Motor neuron (in vitro differentiated cells): ENCODE data around the gene PRKCA. TPM values are rescaled to one million over a fixed set of nuclear protein-coding genes. Genes with fewer than 3 reads are reported as not detected.
A peak's percentile ranks its signal among the peaks of the same experiment; 100 is the strongest.

ENCODE experiments used
- ATAC-seq, 8 experiments: fragments of 200-7000 bp; cut with Tn5 transposase; replicated peaks in 6 of 8; 2 replicates each; pipeline ENCODE4 v1.8.0; 2021; ENCODE audit warnings: mild to moderate bottlenecking in 8 of 8, moderate library complexity in 8 of 8
- H3K27ac ChIP-seq, 2 donors: fragments of 250-450 bp; sonication (Bioruptor Pico); 2 replicates each; pipeline ENCODE4 v1.9.0; 2021; ENCODE audit warnings: antibody characterized with exemption in 2 of 2, mild to moderate bottlenecking in 2 of 2, moderate library complexity in 1 of 2
- H3K4me1 ChIP-seq, 2 donors: fragments of 250-450 bp; sonication (Bioruptor Pico); replicated peaks in 1 of 2; 2 replicates each; pipeline ENCODE4 v1.6.1; 2021; ENCODE audit warnings: antibody characterized with exemption in 2 of 2, mild to moderate bottlenecking in 2 of 2, moderate library complexity in 1 of 2
- H3K4me3 ChIP-seq, 5 donors: fragments of 250-450 bp; sonication (Bioruptor Pico); 2 replicates each; pipeline ENCODE4 v1.9.0; 2021; ENCODE audit warnings: antibody characterized with exemption in 5 of 5, mild to moderate bottlenecking in 5 of 5, moderate library complexity in 4 of 5
- WGBS, 10 experiments: fragments of 450-650 bp; shearing (Covaris generic); methylation state at CpG; one replicate each; pipeline ENCODE4 v1.0.0; 2022; 5-methylcytosine and 5-hydroxymethylcytosine counted together
- in situ Hi-C, 9 experiments: fragments of 400-800 bp; cut with MboI; loops; one replicate each; pipeline ENCODE4 v1.15.0; 2021; ENCODE audit warnings: low sequenced_read_pairs in 9 of 9, low pct_unique_long_range_greater_than_20kb in 2 of 9; ENCODE audit not compliant: unreplicated experiment in 9 of 9
- total RNA-seq, 8 experiments: library from RNA; unstranded; fragments of 300-600 nt; gene quantifications; 2 replicates each; pipeline versions ENCODE4 v1.2.3 to v1.2.4, GENCODE V29; 2022

PRKCA gene
- total RNA-seq, 8 experiments from 2014 or later: 5.6 to 38.8 (median 8.7) TPM

DNA sequence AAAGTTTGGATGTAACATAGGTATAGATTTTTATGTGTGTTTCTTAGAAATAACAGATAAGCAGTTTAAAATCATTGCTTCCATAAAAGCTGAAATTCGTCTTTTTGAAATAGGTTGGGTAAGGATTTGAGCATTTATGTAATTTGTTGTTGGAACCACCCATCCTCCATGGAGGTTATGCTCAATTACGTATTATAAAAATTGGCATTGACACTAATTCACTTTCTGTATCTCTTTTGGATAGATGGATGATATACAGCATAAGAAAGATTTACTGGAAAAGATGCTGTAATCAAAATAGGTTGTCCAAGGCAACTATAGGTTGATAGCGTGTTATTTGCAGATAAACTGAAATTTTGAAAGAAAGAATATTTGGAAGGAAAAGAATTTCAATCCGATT is 105.5 kb downstream of the PRKCA start:
- 74 to 100% (median 88%) methylated on average over 2 to 4 of the region's 4 CpGs for WGBS, 10 experiments
- no peak for ATAC-seq
- H3K4me1 ChIP-seq: peaks cover 12 to 22% of the 10 kb centered on the region in 2 donors
- no peak overlapping the region for H3K27ac ChIP-seq
- H3K4me3 ChIP-seq: no peak overlapping the region
- in situ Hi-C loops: no loop called here

DNA sequence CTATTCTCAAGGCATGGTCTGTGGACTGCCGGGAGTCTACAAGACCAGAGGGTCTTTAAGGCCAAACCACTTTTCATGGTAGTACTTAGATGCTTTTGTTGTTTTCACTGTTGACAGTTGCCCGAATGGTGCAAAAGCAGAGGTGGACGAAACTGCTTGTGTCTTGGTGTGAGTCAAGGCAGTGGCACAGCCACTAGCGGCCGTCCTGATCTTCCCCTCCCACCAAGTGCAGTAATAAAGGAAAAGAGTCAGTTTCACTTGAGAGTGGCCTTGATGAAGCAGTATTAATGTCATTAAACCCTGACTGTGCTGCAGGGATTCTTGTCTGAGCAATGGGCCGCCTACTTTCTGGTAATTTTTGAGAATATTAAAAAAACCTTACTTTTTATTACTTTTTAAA is 109.1 kb downstream of the PRKCA start:
- H3K4me1 ChIP-seq: peaks cover 0 to 8% of the 10 kb centered on the region in 2 donors
- H3K4me3 ChIP-seq: no peak overlapping the region
- in situ Hi-C loops: no loop called here
- ATAC-seq: no peak
- 66 to 100% (median 82%) methylated on average over 1 to 5 of the region's 6 CpGs; no CpG with 5 or more reads in 1 of the 10 experiments for WGBS, 10 experiments
- no peak overlapping the region for H3K27ac ChIP-seq

DNA sequence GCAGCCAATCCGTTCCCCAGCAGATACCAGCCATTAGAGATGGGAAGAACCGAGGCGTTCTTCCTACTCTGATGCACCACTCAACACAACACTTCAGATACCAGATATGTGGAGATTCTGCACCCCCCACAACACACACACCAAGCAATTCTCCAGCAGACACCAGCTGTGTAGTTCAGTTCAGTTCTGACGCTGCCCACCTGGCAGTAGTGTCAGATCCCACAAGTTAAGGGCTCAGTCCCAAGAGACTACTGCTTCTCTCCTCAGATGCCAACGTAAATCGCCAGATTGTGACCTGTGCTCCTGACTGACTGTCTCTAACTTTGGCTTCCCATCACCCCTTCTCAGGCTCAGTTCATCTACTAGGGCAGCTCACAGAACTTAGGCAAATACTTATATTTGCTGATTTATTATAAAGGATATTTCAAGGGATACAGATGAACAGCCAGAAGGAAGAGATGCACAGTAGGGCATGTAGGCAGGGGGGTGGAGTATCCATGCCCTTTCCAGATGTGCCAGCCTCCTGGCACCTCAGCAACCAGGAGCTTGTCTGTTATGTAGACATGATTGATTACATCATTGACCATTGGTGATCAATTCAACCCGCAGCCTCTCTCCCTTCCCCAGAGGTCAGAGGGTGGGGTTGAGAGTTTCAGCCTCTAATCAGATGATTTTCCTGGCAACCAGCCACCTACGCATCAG is 110.6 kb downstream of the PRKCA start:
- Histone ChIP-seq H3K27ac (no peak overlapping the region), H3K4me3 (no peak overlapping the region), H3K4me1 (peaks cover 0 to 8% of the 10 kb centered on the region in 2 donors)
- WGBS, 10 experiments: 74 to 100% (median 90%) methylated on average over 2 to 6 of the region's 8 CpGs; no CpG with 5 or more reads in 3 of the 10 experiments
- in situ Hi-C loops: no loop called here
- no peak for ATAC-seq

DNA sequence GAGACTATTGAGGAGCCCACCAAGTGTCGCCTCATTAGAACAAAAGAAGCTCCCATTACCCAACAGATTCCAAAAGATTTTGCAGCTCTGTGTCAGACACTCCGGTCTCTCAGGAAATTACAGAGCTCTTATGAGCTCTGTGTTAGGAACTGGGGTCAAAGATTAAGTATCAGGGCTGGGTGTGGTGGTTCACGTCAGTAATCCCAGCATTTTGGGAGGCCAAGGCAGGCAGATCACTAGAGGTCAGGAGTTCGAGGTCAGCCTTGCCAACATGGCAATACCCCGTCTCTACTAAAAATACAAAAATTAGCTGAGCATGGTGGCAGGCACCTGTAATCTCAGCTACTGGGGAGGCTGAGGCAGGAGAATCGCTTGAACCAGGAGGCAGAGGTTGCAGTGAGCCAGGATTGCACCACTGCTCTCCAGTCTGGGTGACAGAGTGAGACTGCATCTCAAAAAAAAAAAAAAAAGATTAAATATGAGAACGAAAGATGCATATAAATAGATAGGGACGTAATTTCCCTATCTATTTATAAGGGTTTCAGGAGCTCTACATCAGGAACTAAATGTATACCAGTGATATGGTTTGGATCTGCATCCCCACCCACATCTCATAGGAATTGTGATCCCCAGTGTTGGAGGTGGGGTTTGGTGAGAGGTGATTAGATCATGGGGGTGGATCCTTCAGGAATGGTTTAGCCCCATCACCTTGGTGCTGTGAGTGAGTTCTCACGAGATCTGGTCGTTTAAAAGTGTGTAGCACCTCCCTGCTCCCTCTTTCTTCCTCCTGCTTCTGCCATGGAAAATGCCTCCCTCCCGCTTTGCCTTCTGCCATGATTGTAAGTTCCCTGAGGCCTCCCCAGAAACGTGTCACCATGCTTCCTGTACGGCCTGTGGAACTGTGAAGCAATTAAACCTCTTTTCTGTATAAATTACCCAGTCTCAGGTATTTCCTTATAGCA is 111.4 kb downstream of the PRKCA start:
- no peak overlapping the region for H3K27ac ChIP-seq
- no peak overlapping the region for H3K4me3 ChIP-seq
- in situ Hi-C loops: no loop called here
- peaks cover 0 to 8% of the 10 kb centered on the region in 2 donors for H3K4me1 ChIP-seq
- 46 to 93% (median 85%) methylated on average over 2 to 8 of the region's 13 CpGs; no CpG with 5 or more reads in 1 of the 10 experiments for WGBS, 10 experiments
- ATAC-seq: no peak

DNA sequence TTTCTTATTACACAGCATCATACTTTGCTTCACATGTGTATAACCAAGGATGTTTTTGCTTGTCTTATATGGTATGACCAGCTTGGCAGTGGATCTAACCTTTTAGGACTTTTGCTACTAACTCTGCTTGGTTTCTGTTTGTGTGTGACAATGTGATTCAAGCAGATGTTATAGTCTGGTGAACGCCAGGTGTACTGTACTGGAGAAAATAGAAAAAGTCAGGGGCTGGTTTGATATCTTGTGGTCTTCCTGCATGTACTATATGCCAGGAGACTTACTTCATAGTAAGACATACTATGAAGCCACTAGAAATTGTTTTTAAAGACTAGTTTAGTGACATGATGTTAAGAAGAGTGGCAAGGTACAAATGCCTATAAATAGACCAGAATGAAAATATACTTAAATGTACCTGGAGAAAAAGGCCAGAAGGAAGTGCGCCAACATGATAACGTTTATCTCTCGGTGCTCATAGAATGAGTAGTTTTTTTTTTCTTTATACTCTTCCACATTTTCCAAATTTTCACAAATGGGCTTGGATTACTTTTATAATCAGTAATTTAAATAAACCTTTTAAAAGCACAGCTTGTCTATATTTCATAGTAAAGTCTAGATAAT is 112.3 kb downstream of the PRKCA start:
- Histone ChIP-seq H3K27ac (no peak overlapping the region), H3K4me3 (no peak overlapping the region), H3K4me1 (peaks cover 0 to 8% of the 10 kb centered on the region in 2 donors)
- 84 to 100% (median 93%) methylated on average over 1 to 4 of the region's 4 CpGs for WGBS, 10 experiments
- no peak for ATAC-seq
- in situ Hi-C loops: no loop called here

DNA sequence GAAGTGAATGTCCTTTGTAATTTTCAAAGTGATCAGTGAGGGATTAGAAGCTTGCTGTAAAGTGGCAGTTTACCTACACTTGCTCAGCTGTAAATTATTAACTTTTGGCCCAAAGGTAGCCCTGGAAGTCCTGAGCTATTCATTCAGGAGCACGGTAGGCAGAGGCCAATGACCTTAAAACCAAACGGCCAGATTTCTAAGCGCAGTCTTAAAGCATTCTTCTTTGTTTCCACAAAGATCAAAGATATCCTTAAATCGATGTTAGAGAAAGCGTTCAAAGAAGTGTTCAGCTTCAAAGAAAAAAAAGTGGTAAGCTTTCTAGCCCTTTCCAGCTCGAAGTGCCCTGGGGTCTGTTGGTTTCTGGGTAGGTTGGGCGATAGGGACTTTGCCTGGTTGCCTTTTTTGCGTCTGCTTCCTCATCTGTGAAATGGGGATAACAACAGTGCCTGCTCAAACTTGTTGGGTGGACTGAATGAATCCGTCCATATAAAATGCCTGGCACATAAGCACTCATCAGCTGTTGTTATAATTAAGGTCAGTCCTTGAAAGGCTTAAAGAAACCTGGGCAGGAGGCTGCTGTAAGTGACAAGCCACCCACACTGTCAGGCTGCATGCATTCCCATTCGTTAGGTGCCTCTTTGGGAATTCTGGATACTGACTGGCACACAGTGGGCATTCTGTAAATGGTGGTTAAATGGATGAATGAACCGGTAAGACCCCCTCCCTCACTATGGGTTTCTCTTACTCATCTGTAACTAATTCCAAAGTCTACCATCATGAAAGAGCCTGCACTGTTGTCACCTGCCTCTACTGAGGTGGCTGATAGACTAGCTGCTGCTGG is 113.2 kb downstream of the PRKCA start:
- 20 to 93% (median 37%) methylated on average over 1 to 11 of the region's 11 CpGs; no CpG with 5 or more reads in 1 of the 10 experiments for WGBS, 10 experiments
- Histone ChIP-seq H3K4me3 (no peak overlapping the region), H3K27ac (no peak overlapping the region), H3K4me1 (peaks cover 0 to 8% of the 10 kb centered on the region in 2 donors)
- no peak for ATAC-seq
- in situ Hi-C loops: no loop called here

DNA sequence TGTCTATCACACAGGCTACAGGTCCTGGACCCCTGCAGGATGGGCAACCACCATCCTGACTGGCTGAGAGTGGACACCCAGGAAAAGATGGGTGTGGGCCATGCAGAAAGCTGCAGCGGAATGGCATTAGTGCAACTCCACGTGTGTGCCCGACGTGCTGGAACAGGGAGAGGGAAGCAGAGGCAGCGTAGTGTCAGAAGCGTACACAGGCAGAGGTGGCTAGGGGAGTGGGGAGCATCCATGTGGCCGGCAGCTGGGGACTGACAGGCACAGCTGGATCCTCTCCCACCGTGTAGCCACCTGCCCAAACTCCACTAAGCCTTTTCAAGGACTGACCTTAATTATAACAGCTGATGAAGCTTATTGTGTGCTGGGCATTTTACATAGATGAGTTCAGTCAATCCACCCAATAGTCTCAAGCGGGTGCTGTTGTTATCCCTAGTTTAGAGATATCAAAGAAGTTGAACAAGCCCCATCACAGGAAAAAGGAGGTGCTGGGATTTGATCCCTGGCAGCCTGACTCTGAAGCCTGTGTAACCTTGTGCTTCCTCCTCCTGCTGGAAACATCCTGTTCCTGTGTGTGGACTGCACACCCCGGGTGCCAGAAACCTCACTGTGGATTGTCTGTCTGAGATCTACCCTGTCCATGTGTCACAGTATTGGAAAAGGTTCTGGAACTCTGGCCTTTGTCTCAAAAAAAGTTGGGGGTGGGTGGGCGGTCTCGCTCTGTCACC is 114.0 kb downstream of the PRKCA start:
- in situ Hi-C loops: no loop called here
- H3K27ac ChIP-seq: no peak overlapping the region
- WGBS, 10 experiments: 30 to 88% (median 79%) methylated on average over 3 to 8 of the region's 12 CpGs; no CpG with 5 or more reads in 3 of the 10 experiments
- peaks cover 7 to 14% of the 10 kb centered on the region in 2 donors for H3K4me1 ChIP-seq
- H3K4me3 ChIP-seq: no peak overlapping the region
- no peak for ATAC-seq

DNA sequence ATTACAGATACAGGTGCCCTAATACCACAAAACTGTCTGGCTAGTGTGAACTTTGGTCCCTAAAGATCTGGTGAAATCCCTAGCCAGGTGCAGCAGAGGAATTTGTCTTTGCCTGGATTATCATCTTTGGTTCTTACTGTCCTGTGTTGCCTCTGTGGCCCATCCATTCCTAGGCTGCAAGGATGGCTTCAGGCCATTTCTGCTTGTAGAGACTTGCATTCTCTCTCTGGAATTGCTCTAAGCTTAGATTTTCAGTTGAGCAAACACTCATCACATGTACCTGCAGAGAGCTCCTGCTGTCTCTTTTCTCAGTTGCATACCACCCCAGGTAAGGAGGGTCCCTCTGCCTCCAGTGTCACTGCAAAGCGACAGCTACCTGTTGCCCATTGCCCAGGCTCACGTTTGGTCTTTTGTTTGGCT is 114.9 kb downstream of the PRKCA start:
- in situ Hi-C loops: no loop called here
- whole genome bisulfite sequencing, 10 experiments: 85 to 100% (median 90%) methylated on average over 1 to 2 of the region's 2 CpGs; no CpG with 5 or more reads in 5 of the 10 experiments
- Histone ChIP-seq H3K4me1 (peaks cover 8 to 14% of the 10 kb centered on the region in 2 donors), H3K27ac (no peak overlapping the region), H3K4me3 (no peak overlapping the region)
- ATAC-seq: no peak

DNA sequence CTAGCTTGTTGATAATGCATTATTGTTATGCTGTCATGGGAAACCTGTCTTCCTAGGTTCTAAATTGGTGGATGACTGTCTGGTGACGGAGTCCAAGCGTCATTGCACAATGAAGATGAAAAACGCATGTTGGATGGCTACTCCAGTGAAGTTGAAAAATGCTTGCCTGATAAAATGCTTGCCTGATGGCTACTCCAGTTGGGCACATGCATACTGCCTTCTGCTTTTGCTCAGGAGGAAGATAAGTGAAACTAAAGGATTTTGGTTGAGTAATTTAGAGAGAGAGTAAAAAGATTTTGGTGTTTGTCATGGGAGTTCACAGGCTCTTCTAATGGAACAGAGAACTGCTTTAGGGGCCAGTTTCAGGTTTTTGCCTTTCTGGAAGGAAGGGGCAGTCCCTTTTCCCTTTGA is 118.6 kb downstream of the PRKCA start:
- 9 to 50% (median 30%) methylated on average over 1 to 3 of the region's 3 CpGs; no CpG with 5 or more reads in 1 of the 10 experiments for WGBS, 10 experiments
- in situ Hi-C loops: no loop called here
- no peak overlapping the region for H3K4me3 ChIP-seq
- H3K4me1 ChIP-seq: peaks cover 6 to 20% of the 10 kb centered on the region in 2 donors
- peak in 3 of 8 experiments; percentile 20 to 68 (median 21) for ATAC-seq
- no peak overlapping the region for H3K27ac ChIP-seq

DNA sequence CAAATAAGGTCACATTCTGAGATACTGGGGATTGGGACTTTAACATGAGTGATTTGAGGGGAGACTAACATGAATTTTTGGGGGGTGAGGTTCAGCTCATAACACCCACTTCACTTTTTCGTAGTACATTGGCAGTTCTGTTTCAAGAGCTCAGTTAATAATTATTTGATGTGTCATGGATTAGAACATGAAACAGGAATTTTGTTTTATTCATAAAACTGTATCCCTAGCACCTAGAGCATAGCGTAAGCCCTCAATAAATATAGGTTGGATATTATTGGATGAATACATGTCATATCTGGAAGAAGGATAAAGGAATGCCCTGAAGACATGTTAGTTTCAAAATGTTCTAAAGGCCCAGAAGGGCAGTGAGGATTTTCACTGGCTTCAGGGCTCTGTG is 119.8 kb downstream of the PRKCA start:
- Histone ChIP-seq H3K27ac (no peak overlapping the region), H3K4me1 (peaks cover 6 to 20% of the 10 kb centered on the region in 2 donors), H3K4me3 (no peak overlapping the region)
- in situ Hi-C loops: no loop called here
- 33 to 100% (median 86%) methylated on average over 1 to 2 of the region's 2 CpGs; no CpG with 5 or more reads in 2 of the 10 experiments for WGBS, 10 experiments
- ATAC-seq: no peak

DNA sequence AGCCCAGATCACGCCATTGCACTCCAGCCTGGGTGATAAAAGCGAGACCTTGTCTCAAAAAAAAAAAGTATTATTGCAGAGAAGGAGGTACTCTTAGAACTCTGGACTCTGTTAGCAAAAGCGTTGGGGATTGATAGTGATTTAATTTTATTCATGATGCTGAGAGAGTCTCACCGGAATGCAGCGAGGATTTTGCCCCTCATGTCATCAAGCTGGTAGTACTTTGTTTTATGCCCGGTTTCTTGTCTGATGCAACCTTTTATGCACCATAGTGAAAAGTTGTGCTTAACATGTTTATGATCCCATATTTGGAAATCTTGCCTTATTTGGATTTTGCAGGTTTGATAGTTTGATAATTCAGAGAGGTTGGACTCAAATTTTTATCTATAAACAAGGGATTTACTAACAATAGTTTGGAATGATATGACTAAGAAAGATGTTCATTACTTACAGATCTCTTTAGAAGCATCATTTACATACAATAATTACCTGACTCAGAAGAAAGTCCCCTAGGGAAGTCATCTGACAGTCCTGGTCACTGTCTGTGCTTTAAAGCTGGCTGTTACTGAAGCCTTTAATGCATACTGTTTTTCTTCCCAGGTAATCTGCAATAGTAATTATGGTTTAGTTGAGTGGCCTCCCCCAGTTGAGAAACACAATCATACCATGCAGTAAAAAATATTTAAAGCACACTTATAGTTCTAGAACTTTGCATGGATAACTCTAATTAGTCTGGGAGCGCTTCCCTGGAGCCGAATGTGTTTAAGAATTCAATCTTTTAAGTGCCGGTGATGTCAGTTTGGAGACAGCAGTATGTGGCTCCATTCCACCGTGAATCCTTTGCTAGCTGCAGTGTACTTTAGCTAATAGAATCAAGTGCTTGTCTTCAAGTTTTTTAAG is 120.9 kb downstream of the PRKCA start:
- H3K4me3 ChIP-seq: no peak overlapping the region
- 40 to 72% (median 66%) methylated on average over 3 to 10 of the region's 10 CpGs for WGBS, 10 experiments
- in situ Hi-C loops: no loop called here
- no peak overlapping the region for H3K27ac ChIP-seq
- H3K4me1 ChIP-seq: peaks cover 6 to 20% of the 10 kb centered on the region in 2 donors
- peak in 6 of 8 experiments; percentile 42 to 91 (median 56) for ATAC-seq
